PFSK-1 (cell line): ENCODE data around the gene UNC13C.

Experiments
- FOXP2 ChIP-seq: optimal IDR thresholded peaks from 2 replicates; pipeline ENCODE3; 2011; ENCODE audit warnings: borderline replicate concordance, control low read depth, inconsistent platforms; ENCODE audit not compliant: insufficient read depth; ENCODE audit errors: extremely low read length, extremely low read depth
- POLR2AphosphoS5 ChIP-seq: IDR thresholded peaks from 2 replicates; pipeline ENCODE4 v1.6.1; 2012; ENCODE audit warnings: low read depth, mild to moderate bottlenecking, control low read depth, low read length, moderate library complexity
- SIN3A ChIP-seq: IDR thresholded peaks from 2 replicates; pipeline ENCODE4 v1.6.1; 2012; ENCODE audit warnings: mild to moderate bottlenecking, low read length, moderate library complexity, borderline replicate concordance; ENCODE audit not compliant: insufficient read depth
- TAF1 ChIP-seq: IDR thresholded peaks from 2 replicates; pipeline ENCODE4 v1.6.1; 2012; ENCODE audit warnings: low read length, control low read depth, borderline replicate concordance; ENCODE audit not compliant: insufficient read depth
- TF ChIP-seq, protein P1 (sequence below), 2 experiments: IDR thresholded peaks; 2 replicates each; pipeline versions ENCODE4 v1.6.1 to v1.8.0; 2011 to 2012; ENCODE audit warnings: low read depth in 2 of 2, low read length in 2 of 2, control low read depth in 1 of 2, inconsistent platforms in 1 of 2, mild to moderate bottlenecking in 1 of 2, moderate library complexity in 1 of 2; ENCODE audit not compliant: insufficient read depth in 1 of 2

The UNC13C gene

DNA sequence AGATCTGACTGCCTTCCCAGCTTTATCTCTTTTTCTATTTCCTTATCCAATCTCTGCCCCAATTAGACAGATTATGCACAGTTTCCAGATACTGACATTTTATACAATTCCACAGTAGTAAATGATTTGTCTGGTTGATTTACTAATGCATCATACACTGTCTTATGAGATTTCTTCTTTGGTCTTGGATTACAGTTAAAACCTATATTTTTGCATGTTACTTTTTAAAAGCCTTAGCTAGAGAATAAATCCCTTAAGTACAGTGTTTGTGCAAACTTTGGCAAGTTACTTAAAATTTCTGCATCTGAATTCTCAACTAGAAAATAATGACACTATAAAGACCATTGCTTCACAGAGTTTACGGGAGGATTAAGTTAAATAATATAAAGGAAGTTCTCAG lies 6.0 kb downstream of the UNC13C start:
- TF ChIP-seq FOXP2 (no peak), TAF1 (no peak), SIN3A (no peak), POLR2AphosphoS5 (no peak)
- TF ChIP-seq, protein P1, sequence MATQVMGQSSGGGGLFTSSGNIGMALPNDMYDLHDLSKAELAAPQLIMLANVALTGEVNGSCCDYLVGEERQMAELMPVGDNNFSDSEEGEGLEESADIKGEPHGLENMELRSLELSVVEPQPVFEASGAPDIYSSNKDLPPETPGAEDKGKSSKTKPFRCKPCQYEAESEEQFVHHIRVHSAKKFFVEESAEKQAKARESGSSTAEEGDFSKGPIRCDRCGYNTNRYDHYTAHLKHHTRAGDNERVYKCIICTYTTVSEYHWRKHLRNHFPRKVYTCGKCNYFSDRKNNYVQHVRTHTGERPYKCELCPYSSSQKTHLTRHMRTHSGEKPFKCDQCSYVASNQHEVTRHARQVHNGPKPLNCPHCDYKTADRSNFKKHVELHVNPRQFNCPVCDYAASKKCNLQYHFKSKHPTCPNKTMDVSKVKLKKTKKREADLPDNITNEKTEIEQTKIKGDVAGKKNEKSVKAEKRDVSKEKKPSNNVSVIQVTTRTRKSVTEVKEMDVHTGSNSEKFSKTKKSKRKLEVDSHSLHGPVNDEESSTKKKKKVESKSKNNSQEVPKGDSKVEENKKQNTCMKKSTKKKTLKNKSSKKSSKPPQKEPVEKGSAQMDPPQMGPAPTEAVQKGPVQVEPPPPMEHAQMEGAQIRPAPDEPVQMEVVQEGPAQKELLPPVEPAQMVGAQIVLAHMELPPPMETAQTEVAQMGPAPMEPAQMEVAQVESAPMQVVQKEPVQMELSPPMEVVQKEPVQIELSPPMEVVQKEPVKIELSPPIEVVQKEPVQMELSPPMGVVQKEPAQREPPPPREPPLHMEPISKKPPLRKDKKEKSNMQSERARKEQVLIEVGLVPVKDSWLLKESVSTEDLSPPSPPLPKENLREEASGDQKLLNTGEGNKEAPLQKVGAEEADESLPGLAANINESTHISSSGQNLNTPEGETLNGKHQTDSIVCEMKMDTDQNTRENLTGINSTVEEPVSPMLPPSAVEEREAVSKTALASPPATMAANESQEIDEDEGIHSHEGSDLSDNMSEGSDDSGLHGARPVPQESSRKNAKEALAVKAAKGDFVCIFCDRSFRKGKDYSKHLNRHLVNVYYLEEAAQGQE (IDR thresholded peaks at IDR 0.05; ENCODE audit: insufficient read depth in 1 of 2, low read depth in 2 of 2, low read length in 2 of 2) = no peak

- TF ChIP-seq POLR2AphosphoS5 (no peak), TAF1 (no peak), FOXP2 (no peak), SIN3A (no peak)
- TF ChIP-seq, protein P1 (IDR thresholded peaks at IDR 0.05; ENCODE audit: insufficient read depth in 1 of 2, low read depth in 2 of 2, low read length in 2 of 2) = no peak
Measured at GRCh38 chr15:53985562-53985961, 7.3 kb downstream of the UNC13C start.

DNA sequence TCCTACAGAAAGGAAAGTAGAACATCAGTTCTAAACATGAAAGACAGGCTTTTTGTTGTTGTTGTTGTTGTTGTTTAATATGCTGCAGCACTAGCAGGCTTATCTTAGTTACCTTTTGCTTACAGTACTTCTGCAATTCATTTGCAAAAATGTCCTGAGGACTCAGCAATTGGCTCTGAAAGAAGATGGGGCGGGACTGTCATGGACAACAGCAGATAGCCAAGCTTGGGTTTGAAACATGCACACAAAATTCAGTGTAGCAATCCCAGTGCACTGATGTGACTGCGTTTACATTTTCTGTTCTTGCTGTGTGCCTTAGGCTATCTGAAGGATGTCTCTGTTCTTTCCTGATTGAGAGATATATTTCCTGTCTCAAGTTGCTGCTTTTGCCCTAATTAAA lies 9.2 kb downstream of the UNC13C start:
- TF ChIP-seq, protein P1 (IDR thresholded peaks at IDR 0.05; ENCODE audit: insufficient read depth in 1 of 2, low read depth in 2 of 2, low read length in 2 of 2) = no peak
- TF ChIP-seq SIN3A = no peak
- no peak for TF ChIP-seq TAF1
- no peak for TF ChIP-seq FOXP2
- no peak for TF ChIP-seq POLR2AphosphoS5

DNA sequence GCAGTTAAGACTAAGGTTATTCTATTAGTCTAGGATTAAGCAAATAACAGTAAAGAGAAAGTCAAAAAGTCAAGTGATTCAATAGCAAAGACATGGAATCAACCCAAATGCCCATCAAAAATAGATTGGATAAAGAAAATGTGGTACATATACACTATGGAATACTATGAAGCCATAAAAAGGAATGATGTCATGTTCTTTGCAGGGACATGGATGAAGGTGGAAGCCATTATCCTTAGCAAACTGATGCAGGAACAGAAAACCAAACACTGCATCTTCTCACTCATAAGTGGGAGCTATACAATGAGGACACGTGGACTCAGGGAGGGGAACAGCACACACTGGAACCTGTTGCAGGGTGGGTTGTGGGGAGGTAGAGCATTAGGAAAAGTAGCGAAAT lies 29.0 kb downstream of the UNC13C start:
- TF ChIP-seq TAF1 (no peak), FOXP2 (no peak), SIN3A (no peak), POLR2AphosphoS5 (no peak)
- TF ChIP-seq, protein P1 (IDR thresholded peaks at IDR 0.05; ENCODE audit: insufficient read depth in 1 of 2, low read depth in 2 of 2, low read length in 2 of 2) = no peak

GRCh38 chr15:54011656-54012055 lies 33.4 kb downstream of the UNC13C start:
- TF ChIP-seq FOXP2 (no peak), SIN3A (no peak), POLR2AphosphoS5 (no peak), TAF1 (no peak)
- TF ChIP-seq, protein P1 (IDR thresholded peaks at IDR 0.05; ENCODE audit: insufficient read depth in 1 of 2, low read depth in 2 of 2, low read length in 2 of 2) = no peak
